ENCODE results near the gene CORO7. TPM values are rescaled to one million over a fixed set of nuclear protein-coding genes. Genes with fewer than 3 reads are reported as not detected.

CORO7 gene
- total RNA-seq, 1 experiment from 2014 or later, result 14.3 TPM

DNA sequence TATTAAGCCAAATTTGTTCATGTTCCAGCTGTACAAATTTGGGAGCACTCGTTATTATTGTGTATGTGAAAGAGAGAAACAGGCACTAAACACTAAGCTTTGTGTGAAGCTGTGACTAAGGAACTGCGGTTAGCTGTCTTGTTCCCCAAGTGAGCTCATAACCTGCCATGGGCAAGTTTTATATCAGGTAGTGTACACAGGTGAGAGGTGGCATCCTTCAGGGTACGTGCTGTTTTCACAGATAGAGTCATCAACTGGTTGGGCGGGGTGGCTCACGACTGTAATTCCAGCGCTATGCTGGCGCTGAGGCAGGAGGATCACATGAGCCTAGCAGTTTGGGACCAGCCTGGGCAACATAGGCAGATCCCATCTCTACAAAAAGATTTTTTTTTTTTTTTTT, 12.1 kb upstream of the CORO7 start:
- CTCF ChIA-PET, result interaction anchor here (0.5 kb wide), 2 partner anchors 72 to 189 kb away, joined by 3 to 4 read pairs; no protein-coding TSS in a partner anchor
- TF ChIP-seq EZH2phosphoT487 (IDR thresholded peaks at IDR 0.05; ENCODE audit: borderline replicate concordance, low read length), result no peak
- TF ChIP-seq EZH2 (IDR thresholded peaks at IDR 0.05; ENCODE audit: low read length, unreplicated experiment), result no peak
- TF ChIP-seq, protein P1, sequence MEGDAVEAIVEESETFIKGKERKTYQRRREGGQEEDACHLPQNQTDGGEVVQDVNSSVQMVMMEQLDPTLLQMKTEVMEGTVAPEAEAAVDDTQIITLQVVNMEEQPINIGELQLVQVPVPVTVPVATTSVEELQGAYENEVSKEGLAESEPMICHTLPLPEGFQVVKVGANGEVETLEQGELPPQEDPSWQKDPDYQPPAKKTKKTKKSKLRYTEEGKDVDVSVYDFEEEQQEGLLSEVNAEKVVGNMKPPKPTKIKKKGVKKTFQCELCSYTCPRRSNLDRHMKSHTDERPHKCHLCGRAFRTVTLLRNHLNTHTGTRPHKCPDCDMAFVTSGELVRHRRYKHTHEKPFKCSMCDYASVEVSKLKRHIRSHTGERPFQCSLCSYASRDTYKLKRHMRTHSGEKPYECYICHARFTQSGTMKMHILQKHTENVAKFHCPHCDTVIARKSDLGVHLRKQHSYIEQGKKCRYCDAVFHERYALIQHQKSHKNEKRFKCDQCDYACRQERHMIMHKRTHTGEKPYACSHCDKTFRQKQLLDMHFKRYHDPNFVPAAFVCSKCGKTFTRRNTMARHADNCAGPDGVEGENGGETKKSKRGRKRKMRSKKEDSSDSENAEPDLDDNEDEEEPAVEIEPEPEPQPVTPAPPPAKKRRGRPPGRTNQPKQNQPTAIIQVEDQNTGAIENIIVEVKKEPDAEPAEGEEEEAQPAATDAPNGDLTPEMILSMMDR (conservative IDR thresholded peaks at IDR 0.05; ENCODE audit: low read depth, low read length), result no peak
- H3K79me2 ChIP-seq (ENCODE audit: low read length), result peaks cover 62% of the 10 kb centered on the region
- no peak overlapping the region for H2AFZ ChIP-seq (ENCODE audit: low read length)
- intact Hi-C loops (cut with micrococcal nuclease), result no loop called here
- H3K4me1 ChIP-seq (ENCODE audit: insufficient read depth, low read length), result peaks cover 19% of the 10 kb centered on the region; the same call in 1 of the 2 replicates
- no peaks in the 10 kb centered on the region for H3K9me2 ChIP-seq (replicated peaks; ENCODE audit: low read length)
- no peaks in the 10 kb centered on the region for H3F3A ChIP-seq (ENCODE audit: low read length, unreplicated experiment)
- no peaks in the 10 kb centered on the region for H3K9me3 ChIP-seq (ENCODE audit: low read length)
- H3K27ac ChIP-seq (ENCODE audit: low read length), result peak overlapping the region; percentile 48
- ATAC-seq, result peak; percentile 45
- H3K4me2 ChIP-seq (ENCODE audit: low read length), result peak overlapping the region; percentile 43
- POLR2A ChIA-PET (ENCODE audit: unreplicated experiment), result interaction anchor here (0.5 to 0.6 kb wide), 2 partner anchors 187 to 1306 kb away, joined by 4 read pairs; no protein-coding TSS in a partner anchor
- BruUV-seq (replicated peaks), result no TSS peak
- H4K20me1 ChIP-seq (ENCODE audit: low read length), result no peaks in the 10 kb centered on the region
- peaks cover 10% of the 10 kb centered on the region; the same call in 1 of the 2 replicates for H3K36me3 ChIP-seq (ENCODE audit: low read depth, low read length)
- H3K9ac ChIP-seq (ENCODE audit: low read length), result no peak overlapping the region
- no peaks in the 10 kb centered on the region for H3K27me3 ChIP-seq (ENCODE audit: low read length)
- H3K4me3 ChIP-seq (ENCODE audit: low read length), result 0 out of 2 replicates have a peak overlapping the region, but pooled peaks have one; percentile 5
- DNase-seq, result peak; percentile 91

DNA sequence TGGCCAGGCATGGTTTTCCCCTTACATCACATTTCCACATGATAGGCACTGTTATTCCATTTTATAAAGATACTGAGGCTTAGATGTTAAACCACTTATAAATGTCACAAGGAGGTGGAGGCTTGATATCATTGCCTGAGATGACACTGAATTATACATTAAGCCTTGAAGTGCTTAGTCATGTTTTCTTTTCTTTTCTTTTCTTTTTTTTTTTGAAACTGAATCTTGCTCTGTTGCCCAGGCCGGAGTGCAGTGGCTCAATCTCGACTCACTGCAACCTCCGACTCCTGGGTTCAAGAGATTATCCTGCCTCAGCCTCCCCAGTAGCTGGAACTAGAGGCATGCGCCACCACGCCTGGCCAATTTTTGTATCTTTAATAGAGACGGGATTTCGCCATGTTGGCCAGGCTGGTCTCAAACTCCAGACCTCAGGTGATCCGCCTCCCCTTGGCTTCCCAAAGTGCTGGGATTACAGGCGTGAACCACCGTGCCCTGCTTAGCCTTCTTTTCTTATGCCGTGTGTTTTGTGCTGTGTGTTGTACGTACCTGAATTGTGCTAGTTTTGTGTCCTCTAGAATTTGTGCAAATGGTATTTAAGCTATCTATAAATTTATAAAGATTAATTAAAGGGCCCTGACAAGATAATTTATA, 10.5 kb upstream of the CORO7 start:
- H2AFZ ChIP-seq (ENCODE audit: low read length), result no peak overlapping the region
- H3K9me2 ChIP-seq (replicated peaks; ENCODE audit: low read length), result no peaks in the 10 kb centered on the region
- peak overlapping the region; percentile 79 for H3K27ac ChIP-seq (ENCODE audit: low read length)
- H3K4me3 ChIP-seq (ENCODE audit: low read length), result peak overlapping the region; percentile 97
- ChIA-PET CTCF (no interaction called here), POLR2A (ENCODE audit: unreplicated experiment) (no interaction called here)
- no peak for DNase-seq
- no peaks in the 10 kb centered on the region for H3F3A ChIP-seq (ENCODE audit: low read length, unreplicated experiment)
- no peak for ATAC-seq
- no TSS peak for BruUV-seq (replicated peaks)
- H3K4me1 ChIP-seq (ENCODE audit: insufficient read depth, low read length), result peaks cover 19% of the 10 kb centered on the region; the same call in 1 of the 2 replicates
- H4K20me1 ChIP-seq (ENCODE audit: low read length), result no peaks in the 10 kb centered on the region
- H3K27me3 ChIP-seq (ENCODE audit: low read length), result no peaks in the 10 kb centered on the region
- H3K9ac ChIP-seq (ENCODE audit: low read length), result peak overlapping the region; percentile 98
- H3K9me3 ChIP-seq (ENCODE audit: low read length), result no peaks in the 10 kb centered on the region
- TF ChIP-seq, protein P1 (conservative IDR thresholded peaks at IDR 0.05; ENCODE audit: low read depth, low read length), result no peak
- no peak for TF ChIP-seq EZH2phosphoT487 (IDR thresholded peaks at IDR 0.05; ENCODE audit: borderline replicate concordance, low read length)
- no peak for TF ChIP-seq EZH2 (IDR thresholded peaks at IDR 0.05; ENCODE audit: low read length, unreplicated experiment)
- H3K36me3 ChIP-seq (ENCODE audit: low read depth, low read length), result 0 out of 2 replicates have a peak, but pooled peaks cover 6% of the 10 kb centered on the region
- peaks cover 53% of the 10 kb centered on the region for H3K79me2 ChIP-seq (ENCODE audit: low read length)
- peak overlapping the region; percentile 98 for H3K4me2 ChIP-seq (ENCODE audit: low read length)
- intact Hi-C loops (cut with micrococcal nuclease), result no loop called here
